GM18870 (cell line): ENCODE data around the gene CEACAM21.

Experiments
- ATAC-seq: cut with Tn5 transposase; IDR thresholded peaks from one replicate; pipeline ENCODE4 v1.9.1; 2021; ENCODE audit warnings: moderate library complexity; ENCODE audit not compliant: unreplicated experiment

The CEACAM21 gene

DNA sequence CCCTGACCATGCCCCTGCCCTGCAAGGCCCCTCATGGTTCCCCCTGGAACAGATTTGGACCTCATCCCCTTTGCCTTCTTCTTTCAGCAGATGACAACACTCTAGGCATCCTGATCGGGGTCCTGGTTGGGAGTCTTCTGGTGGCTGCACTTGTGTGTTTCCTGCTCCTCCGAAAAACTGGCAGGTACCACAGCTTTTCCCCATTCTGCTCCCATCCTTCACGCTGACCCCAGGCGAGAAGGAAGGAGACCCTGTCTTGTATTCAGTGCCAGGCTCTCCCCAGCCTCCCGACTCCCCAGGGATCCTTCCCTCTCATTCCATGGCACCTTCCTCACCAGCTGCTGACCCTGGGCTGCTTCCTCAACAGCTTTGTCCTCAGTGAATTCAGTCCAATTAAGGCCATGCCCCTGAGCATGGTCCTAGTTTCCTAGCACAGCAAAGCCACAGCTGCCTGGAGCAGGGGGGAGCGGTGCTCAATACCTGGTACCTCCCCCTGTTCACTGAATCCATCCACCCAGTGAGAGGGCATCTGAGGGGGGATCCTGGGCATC, 8.4 kb downstream of the CEACAM21 start:
- no peak for ATAC-seq

DNA sequence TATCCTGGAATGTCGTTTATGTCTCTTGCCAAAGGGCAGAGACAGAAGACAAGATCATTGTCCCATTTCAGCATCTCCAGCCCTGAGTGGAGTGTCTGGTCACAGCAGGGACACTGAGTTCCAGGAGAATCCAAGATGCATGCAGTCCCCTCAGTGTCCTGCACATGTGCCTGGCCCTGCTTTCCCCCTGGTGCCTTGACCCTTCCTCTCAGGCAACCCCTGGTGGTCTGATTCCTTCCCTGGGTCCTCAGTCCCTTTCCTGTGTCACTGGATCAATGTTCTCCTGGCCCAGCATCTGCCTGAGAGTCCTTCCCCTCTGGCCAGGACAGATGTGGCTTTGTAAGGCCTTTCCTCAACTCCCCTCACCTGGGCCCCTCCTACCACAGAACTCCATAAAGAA, 9.0 kb downstream of the CEACAM21 start:
- no peak for ATAC-seq

DNA sequence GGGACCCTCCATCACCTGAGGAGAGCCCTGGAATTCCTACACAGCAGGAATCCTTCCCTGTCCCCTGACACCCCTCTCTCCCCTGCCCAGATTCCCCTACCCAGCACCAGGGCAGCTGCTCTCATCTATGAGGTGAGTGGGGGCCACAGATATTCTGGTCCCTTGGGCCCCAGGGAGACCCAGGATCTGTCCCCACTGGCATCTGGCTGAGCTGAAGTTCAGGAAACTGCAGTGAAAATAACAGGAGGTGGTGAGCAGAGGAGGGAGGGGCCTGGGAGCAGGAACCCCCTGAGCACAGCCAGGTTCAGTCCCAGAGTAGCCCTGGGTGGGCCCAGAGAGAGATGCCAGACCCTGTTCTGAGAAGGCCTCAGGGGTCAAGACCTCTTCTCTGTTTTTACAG, 10.1 kb downstream of the CEACAM21 start:
- ATAC-seq = no peak

DNA sequence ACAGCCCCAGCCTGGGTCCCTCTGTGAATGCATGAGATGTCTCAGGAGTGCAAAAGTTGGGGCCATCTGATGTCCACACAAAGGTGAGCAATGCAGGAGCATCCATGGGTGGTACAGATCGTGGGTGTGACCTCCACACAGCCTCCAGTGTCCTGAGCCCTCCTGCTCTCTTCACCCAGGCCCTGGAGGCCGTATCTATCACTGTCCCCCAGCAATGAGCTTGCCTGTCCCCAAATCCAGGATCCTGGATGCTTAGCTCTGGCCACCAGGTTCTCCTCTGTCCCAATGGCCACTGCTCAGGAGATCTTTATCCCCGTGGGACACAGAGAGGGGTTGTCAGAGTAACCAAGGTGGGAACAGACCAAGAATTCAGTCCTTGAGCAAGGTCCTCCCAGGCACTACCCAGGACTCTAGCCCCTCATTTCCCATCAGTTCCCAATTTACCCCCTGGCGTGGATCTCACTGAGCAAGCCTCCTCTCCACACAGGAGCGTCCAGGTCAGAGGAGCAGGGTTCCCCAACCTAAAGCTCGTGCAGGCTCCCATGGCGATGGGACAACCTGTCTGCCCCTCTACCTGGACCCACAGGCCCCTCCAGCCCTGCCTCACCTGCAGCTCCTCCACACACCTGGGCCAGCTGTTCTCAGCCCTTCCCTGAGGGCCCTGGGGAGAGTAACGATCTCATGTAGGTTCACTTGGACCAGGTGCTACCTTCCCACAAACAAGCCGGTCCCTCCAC, 11.3 kb downstream of the CEACAM21 start:
- no peak for ATAC-seq

DNA sequence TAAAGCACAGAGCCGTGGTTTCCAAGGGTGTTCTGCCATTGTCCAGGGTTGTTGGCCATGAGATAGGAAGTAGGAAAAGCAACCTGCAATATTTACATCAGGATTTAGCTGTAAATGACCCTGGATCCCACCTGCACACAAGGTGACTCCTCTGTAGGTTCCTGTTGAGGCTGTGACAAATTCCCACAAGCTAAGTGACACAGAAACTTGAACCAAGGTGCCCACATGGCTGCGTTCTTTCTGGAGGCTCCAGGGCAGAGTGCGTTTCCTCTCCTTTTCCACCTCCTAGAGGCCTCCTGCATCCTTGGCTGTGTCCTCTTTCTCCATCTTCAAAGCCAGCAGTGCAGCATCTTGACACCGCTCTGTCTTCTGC, 11.9 kb downstream of the CEACAM21 start:
- no peak for ATAC-seq

DNA sequence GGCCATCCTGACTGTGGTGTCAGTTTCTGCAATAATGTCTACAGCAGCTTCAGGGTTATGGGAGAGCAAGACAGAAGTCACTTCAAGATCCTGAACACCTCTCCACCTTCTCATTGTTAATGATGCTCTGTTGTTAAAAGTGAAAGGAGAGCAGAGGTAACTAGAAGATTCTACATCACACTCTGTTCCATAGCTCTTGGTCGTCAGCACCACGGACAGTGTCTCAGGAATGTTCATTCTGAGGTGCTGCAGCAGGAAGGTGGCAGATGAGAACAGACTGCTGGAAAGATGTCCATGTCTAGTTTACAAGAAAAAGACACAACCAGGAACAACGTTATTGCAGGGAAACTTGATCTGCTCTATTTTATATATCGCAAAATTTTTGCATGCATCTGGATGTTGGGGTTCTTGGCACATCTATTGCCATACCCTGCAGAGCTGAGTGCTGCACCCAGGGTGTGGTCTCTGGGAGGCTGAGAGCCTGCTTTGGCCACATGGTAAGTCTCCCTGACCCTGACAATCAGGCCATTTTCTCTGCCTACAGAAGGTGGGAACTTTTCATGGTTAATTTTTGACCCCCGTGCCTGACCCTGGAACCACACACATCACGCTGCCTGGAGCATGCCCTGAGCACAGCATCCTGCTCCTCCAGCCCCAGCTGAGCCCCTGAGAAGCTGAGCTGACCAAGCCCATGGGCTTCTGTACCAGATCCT, 12.7 kb downstream of the CEACAM21 start:
- no peak for ATAC-seq

DNA sequence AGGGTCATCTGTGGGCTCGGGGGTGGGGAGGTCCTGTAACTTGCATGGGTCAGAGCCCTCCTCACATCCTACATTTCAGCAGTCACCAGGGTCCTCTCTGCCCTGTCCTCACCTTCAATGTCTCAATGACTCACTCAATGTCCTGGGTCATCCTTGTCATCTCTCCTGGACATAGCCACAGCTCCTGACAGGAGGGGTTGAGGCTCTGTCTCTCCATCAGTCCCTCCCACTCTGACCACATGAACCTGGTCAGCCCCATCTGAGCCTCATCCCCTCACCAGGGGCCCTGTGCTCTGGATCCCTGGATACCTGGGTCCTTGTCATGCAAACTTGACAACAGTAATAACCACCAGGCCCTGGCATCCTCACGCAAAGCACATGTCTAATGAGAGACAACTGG, 13.4 kb downstream of the CEACAM21 start:
- no peak for ATAC-seq

DNA sequence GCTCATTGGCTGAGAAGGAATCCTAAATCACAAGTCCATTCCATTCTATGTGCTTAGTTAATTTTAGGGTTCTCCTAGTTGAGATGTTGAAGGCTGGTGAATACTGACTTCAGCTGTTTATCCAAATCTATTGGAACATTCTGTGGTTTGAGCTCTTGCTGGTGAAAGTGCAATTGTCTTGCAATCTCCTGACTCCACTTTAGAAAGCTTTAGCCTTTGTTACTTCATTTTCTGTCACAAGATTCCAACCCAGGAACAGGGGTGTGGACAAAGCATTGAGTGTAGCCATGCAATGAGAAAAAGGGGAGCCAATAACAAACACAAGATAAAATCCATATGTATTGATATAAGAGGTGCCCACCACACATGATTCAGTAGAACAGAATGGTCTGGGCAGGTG, 15.0 kb downstream of the CEACAM21 start:
- no peak for ATAC-seq

DNA sequence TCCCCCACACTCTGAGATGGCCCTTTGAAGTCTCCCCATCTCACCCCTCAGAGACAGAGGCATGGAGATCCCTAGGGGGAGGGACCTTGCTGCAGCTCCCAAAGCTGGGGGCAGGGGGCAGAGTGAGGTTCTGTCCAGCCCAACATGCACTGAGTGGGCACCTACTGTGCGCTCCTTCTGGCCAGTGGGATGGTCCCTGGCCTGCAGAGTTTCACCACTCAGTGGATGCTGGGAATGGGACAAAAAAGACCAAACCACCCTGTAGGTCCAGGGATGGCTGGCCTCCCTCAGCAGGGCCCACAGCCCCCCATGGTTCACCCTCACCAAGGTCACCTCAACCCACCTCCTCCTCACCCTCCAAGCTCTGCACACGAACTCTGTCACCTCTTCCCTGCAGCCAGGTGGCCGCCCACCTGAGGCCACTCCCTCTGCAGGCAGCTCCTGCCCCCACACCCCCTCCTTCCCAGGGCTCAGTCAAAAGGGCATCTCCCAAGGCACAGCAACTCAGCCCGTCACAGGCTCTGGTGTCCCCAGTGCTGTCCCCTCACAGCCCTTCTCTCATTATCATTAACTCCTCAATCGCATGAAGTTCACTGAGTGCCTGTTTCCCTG, 16.1 kb downstream of the CEACAM21 start:
- no peak for ATAC-seq

DNA sequence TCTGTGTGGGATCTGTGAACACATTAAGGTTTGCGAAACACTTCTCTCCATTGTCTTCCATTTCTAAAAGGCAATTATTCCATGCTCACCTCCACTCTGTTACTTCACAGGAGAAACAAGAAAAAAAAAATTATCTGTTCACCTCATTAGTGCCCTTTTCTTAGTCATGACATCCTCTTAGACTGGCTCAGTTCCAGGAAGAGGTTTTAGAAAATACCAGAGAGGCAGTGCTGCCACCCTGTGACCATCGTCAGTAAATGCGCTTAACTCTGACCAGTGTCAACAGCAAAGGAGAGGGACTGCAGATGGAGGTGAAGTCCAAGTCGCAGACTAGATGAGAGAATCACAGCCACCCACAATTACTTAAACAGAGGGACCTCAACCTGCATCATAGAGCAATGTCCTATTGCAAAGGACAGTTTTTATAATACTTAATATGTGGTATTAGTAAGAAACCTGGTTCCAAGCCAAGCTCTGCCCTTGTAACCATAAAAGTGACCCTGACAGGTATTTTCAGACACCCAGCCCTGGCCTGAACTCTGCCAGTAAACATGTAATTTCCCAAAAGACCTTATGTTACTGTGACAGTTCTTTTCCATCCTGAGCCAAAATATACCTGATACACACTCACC, 19.4 kb downstream of the CEACAM21 start:
- no peak for ATAC-seq

DNA sequence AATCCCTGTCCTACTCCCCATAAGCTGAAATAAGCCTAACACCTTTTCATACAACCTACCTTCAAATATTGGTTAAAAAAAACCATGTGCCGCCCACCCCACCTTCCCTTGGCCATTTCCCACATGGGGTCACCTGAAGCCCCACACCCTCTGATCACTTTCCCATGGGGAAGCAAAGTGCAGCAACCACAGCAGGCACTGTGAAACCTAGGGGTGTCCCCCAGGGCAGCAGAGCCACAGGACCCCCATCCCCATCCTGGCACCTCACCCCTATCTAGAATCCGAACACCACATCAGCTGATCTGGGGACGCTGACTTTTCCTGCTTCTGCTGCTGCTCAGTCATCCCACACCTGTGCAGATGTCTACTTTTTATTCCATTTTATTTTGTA, 19.9 kb downstream of the CEACAM21 start:
- no peak for ATAC-seq

DNA sequence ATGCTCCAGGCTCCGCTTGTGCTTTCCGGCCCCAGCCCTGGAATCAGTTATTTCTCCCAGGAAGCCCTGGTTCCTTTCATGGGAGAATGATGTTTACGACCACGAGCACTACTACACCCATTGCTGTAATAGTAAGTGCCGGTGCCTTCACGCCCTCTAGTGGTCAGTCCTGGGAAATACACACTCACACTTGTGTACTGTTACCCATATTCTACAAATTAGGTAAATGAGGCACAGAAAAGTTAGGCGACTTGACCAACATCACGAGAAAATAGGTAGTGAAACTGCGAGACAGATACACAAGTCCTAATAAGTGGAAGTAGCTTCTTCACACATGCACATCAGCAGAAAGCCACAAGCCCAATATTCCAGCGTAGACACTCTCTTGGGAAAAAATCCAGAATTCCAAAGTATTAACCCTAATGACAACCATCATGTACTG, 21.7 kb downstream of the CEACAM21 start:
- ATAC-seq = no peak

DNA sequence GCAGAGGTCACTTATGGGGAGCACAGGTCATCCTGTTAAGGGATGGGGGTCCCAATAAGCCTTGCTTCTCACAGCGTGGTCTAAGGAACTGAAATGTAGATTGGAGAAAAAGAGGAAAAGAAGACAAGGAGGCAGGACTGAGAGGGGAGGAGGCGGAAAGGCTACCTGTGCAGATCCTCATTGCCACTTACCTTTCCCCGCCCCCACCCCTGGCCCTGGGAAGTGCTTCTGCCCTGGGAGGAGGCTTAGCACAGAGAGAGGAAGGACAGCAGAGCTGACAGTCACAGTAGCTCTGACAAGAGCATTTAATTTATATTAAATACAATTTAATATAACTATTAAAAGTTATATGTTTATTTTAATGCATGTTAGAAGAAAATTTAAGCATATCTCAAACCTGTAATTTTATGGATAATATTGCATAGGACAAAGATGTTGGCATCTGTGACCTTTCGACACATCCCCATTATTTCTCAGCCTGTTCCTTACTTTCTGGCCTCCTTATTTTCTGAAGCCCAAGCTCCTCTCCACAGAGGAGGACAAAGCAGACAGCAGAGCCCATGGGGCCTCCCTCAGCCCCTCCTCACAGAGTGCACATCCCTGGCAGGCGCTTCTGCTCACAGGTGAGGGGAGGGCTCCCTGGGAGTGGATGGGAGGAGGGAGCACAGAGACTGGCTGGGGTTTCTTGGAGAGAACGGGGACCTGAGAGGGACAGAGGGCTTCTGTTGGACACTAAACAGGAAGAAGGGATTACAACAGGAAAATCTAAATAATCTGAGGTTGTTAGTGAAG, 23.4 kb downstream of the CEACAM21 start:
- ATAC-seq = no peak

DNA sequence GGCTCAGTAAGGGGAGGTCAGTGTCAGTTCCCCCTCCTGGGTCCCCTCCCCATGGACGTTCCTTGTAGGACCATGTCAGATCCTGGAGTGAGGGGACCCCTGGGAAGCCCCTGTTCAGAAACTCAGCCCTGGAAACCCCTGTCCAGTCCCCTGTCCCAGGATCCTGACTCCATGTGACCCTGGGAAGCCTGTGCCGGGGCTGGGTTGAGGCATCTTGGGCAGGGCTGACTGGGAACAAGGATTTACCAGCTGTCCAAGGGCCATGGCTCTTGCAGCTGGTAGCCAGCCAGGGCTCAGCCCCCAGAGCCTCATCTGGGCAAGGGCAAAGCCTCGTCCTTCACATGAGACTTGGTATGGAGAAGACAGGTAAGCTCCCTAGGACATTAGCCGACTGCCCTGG, 25.8 kb downstream of the CEACAM21 start:
- no peak for ATAC-seq

DNA sequence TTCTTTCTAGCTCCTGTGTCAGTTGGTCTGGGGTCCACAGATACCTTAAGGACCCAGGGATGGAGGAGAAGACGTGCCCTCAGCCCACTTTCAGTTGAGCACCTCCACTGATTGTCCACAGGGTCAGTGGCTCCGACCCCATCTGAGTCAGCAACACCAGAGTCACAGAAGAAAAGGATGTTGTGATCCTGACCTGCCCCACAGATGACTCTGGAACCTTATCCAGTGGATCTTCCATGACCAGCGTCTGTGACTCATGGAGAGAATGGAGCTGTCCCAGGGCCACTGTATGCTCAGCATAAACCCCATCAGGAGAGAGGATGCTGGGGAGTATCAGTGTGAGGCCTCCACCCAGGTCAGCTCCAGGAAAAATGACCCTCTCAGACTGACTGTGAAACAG, 28.9 kb downstream of the CEACAM21 start:
- ATAC-seq = no peak

DNA sequence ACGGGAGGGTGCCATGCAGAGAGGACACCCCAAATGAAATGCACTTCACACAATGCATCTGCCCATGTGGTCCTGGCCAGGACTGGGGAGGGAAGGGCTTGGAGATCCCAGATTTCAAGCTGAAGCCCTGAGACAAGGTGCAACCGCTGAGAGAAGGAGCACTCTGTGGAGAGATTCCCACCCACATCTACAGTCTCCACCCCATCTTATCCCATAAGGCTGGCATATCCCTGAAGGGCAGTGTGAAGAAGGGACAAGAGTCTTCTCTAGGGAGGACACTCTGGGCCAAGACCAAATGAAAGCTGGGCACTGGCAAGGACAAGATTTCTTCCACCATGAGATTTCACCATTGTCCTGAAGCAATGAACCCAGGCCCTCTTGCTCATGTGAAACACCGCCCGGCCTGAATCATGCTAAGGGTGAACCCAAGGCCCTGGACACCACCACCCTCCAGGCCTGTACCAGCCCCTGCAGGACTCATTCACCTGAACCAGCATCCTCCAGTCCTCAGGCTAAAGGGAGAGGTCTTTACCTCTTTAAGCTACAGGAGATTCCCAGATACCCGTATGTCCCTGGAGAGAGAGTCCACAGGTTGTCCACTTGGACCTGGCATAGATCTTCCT, 30.4 kb downstream of the CEACAM21 start:
- no peak for ATAC-seq

DNA sequence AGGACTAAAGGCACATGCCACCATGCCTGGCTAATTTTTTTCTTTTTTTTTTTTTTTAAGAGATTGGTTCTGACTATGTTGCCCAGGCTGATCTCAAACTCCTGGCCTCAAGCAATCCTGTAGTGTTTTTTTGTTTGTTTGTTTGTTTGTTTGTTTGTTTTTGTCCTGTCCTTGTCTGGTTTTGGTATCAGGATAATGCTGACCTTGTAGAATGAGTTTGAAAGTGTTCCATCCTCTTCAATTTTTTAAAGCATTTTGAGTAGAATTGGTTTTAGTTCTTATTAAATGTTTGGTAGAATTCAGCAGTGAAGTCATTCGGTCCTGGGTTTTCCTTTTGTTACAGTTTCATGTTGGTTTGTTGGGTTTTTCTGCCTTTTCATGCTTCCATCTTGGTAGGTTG, 31.7 kb downstream of the CEACAM21 start:
- no peak for ATAC-seq

DNA sequence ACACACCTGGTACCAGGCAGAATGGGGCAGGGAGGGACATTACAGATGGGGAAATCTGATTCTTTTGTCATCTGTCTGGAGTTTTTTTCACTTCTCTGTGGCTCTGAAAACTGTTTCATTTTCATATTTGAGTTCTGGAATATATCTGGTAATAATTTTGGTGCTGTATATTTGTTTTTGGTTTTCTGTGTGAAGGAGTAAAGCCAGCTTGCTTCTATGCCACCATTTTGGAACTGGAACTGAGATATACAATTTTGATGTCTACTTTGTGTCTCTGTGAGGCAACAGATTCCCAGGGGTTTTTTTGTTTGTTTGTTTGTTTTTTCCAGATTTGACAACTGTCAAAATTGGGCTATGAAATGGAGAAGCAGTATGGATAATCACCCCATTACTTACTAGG, 34.8 kb downstream of the CEACAM21 start:
- no peak for ATAC-seq

DNA sequence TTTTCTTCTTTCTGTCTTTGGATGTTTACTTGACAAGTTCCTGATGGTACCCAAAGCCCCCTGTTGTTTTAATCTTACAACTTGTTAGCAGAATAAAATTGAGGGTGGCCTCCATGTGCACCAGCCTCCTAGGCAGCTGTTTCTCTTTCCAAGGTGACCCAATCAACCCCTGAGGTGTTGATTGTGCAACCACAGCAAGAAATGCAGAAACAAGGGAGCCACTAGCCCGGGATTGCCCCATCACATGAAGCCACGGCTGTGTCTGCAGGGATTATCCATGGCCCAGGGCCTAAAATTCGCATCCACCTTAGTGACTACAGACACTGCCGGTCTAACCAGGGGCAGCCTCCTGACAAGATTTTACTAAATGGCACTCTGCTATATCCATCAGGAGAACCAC, 36.5 kb downstream of the CEACAM21 start:
- no peak for ATAC-seq

DNA sequence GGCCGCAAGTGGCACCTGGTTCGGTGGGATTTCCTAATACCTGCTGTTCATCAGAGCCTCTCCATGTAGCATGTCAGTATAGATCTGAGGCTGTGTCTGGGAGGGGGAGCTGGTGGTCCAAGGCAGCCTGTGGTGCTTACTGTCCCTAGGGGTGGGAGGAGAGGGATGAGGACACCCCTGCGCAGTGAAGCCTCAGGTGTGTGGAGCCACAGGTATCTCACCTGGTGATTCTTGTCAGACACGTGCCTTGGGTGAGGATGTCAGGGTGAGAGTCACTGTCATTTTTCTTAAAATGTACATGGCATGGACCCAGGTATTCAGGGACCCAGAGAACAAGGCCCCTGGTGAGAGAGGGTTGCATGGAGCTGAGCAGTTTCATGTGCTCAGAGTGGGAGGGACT, 39.2 kb downstream of the CEACAM21 start:
- ATAC-seq = no peak
